ENCODE data around the gene CYP2S1.

The CYP2S1 gene

GRCh38 chr19:41249707-41250423, 56.8 kb downstream of the CYP2S1 start:
- DNase-seq (ENCODE audit: extremely low spot score, insufficient read length, low read depth) = no peak

GRCh38 chr19:41253660-41254059, 60.6 kb downstream of the CYP2S1 start:
- no peak for FAIRE-seq
- no peak for DNase-seq (ENCODE audit: extremely low spot score, insufficient read length, low read depth)

More at GRCh38 chr19:41249707-41250423, 56.8 kb downstream of the CYP2S1 start:
- no peak for FAIRE-seq

- no peak for FAIRE-seq
- no peak for DNase-seq (ENCODE audit: extremely low spot score, insufficient read length, low read depth)
Observed at GRCh38 chr19:41255171-41255570, 62.2 kb downstream of the CYP2S1 start.
